Measurements from ENCODE around the gene CEMIP. TPM values are rescaled to one million over a fixed set of nuclear protein-coding genes. Genes with fewer than 3 reads are reported as not detected.

Gene CEMIP
- total and polyA plus RNA-seq, 10 of the 15 experiments (the other 5 are each of a cell fraction or from before 2014, with no cell fraction given), result 0.01 to 0.44 (median 0.16) TPM; not detected in 6

- TF ChIP-seq CREB1 (IDR thresholded peaks at IDR 0.05; ENCODE audit: low read depth) (peak; percentile 61; the same call in 1 of the 2 replicates), ZNF384 (IDR thresholded peaks at IDR 0.05; ENCODE audit: borderline replicate concordance, low read depth, low read length) (no peak), POLR2AphosphoS5 (IDR thresholded peaks at IDR 0.05; ENCODE audit: low read length) (peak; percentile 48; the same call in 1 of the 2 replicates), PAX5 (IDR thresholded peaks at IDR 0.05; ENCODE audit: borderline replicate concordance, low read depth, low read length) (no peak), NFYA (IDR thresholded peaks at IDR 0.05; ENCODE audit: borderline replicate concordance, low read depth, low read length) (no peak), REST (IDR thresholded peaks at IDR 0.05; ENCODE audit: low read depth, low read length) (no peak), SP1 (IDR thresholded peaks at IDR 0.05; ENCODE audit: low read depth, low read length) (no peak), SRF (IDR thresholded peaks at IDR 0.05; ENCODE audit: low read depth in 2 of 2, low read length in 2 of 2) (no peak), USF1 (IDR thresholded peaks at IDR 0.05; ENCODE audit: borderline replicate concordance, extremely low read length, insufficient read depth, low read depth, low read length) (no peak), EGR1 (IDR thresholded peaks at IDR 0.05; ENCODE audit: borderline replicate concordance in 1 of 2, low read depth in 2 of 2, low read length in 2 of 2) (peak in 1 of 2 experiments; percentile 85; a peak in 2 of 3 replicates), PAX8 (IDR thresholded peaks at IDR 0.05) (no peak), STAT1 (conservative IDR thresholded peaks at IDR 0.05) (no peak), SIN3A (IDR thresholded peaks at IDR 0.05; ENCODE audit: low read depth, low read length) (no peak), ZNF622 (IDR thresholded peaks at IDR 0.05) (no peak), SUZ12 (IDR thresholded peaks at IDR 0.05; ENCODE audit: unreplicated experiment) (no peak), ZNF217 (IDR thresholded peaks at IDR 0.05) (no peak), WRNIP1 (IDR thresholded peaks at IDR 0.05; ENCODE audit: borderline replicate concordance, low read depth, low read length) (0 out of 2 replicates have a peak, but pooled peaks have one; percentile 55), LARP7 (IDR thresholded peaks at IDR 0.05) (no peak), TCF12 (IDR thresholded peaks at IDR 0.05; ENCODE audit: low read depth, low read length) (peak; percentile 81), E2F4 (IDR thresholded peaks at IDR 0.05; ENCODE audit: low read depth, low read length) (no peak), PKNOX1 (IDR thresholded peaks at IDR 0.05) (peak; percentile 54), CHD4 (IDR thresholded peaks at IDR 0.05) (no peak), ZZZ3 (IDR thresholded peaks at IDR 0.05; ENCODE audit: control insufficient read depth, insufficient read length, low read depth) (no peak), RFX5 (IDR thresholded peaks at IDR 0.05; ENCODE audit: low read depth, low read length) (no peak), SIX5 (IDR thresholded peaks at IDR 0.05; ENCODE audit: low read depth, low read length, severe bottlenecking) (no peak)
- TF ChIP-seq, protein P1, sequence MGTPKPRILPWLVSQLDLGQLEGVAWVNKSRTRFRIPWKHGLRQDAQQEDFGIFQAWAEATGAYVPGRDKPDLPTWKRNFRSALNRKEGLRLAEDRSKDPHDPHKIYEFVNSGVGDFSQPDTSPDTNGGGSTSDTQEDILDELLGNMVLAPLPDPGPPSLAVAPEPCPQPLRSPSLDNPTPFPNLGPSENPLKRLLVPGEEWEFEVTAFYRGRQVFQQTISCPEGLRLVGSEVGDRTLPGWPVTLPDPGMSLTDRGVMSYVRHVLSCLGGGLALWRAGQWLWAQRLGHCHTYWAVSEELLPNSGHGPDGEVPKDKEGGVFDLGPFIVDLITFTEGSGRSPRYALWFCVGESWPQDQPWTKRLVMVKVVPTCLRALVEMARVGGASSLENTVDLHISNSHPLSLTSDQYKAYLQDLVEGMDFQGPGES (IDR thresholded peaks at IDR 0.05), result no peak
These were observed 220.5 kb downstream of the CEMIP start (continued) for GRCh38 chr15:80999623-81000036.

All from GM12878 (cell line).